Right lobe of liver (tissue), 4 donors: ENCODE data around the gene GNPAT.

Source experiments
- CTCF ChIP-seq, 4 donors: fragments of 200-600 bp in 3 of 4; fragments of 450-650 bp in 1 of 4; IDR thresholded peaks; one replicate each; pipeline versions ENCODE4 v1.5.1 to v1.8.0; 2016 to 2022; ENCODE audit warnings: antibody characterized with exemption in 4 of 4, mild to moderate bottlenecking in 2 of 4
- POLR2A ChIP-seq: fragments of 450-650 bp; IDR thresholded peaks from one replicate; pipeline ENCODE4 v1.6.1; 2017; ENCODE audit warnings: antibody characterized with exemption, mild to moderate bottlenecking
- donor health status: DM: no; HTN: no; CAD: no.
- donor health status: DM: no; HTN: no; CAD: no.
- donor health status: DM: no; HTN: yes; CAD: no.

GRCh38 chr1:231264642-231265041, 23.6 kb downstream of the GNPAT start:
- TF ChIP-seq CTCF (IDR thresholded peaks at IDR 0.05), result no peak
- TF ChIP-seq POLR2A, result no peak
